Measurements from ENCODE around the gene MAN1C1.
"Not testable (repeated sequence)": the region's sequence is repeated elsewhere in the genome, so short reads cannot be mapped to it uniquely, and the experiment has no call there.

MAN1C1 gene

GRCh38 chr1:25732821-25733220 lies 116.2 kb downstream of the MAN1C1 start:
- TF ChIP-seq CTCF (IDR thresholded peaks at IDR 0.05; ENCODE audit: borderline replicate concordance, insufficient read depth, low read depth, low read length), result no peak
- no peak overlapping the region for H3K4me3 ChIP-seq (ENCODE audit: low read depth, low read length)

- TF ChIP-seq CTCF (IDR thresholded peaks at IDR 0.05; ENCODE audit: borderline replicate concordance, insufficient read depth, low read depth, low read length), result no peak
- no peak overlapping the region for H3K4me3 ChIP-seq (ENCODE audit: low read depth, low read length)
Measured at GRCh38 chr1:25733271-25733670, 116.7 kb downstream of the MAN1C1 start.

- not testable (repeated sequence) for H3K4me3 ChIP-seq (ENCODE audit: low read depth, low read length)
Measured at GRCh38 chr1:25734991-25735390, 118.4 kb downstream of the MAN1C1 start.

GRCh38 chr1:25735956-25736529 lies 119.5 kb downstream of the MAN1C1 start:
- H3K4me3 ChIP-seq (ENCODE audit: low read depth, low read length), result no peak overlapping the region
- no peak for TF ChIP-seq CTCF (IDR thresholded peaks at IDR 0.05; ENCODE audit: borderline replicate concordance, insufficient read depth, low read depth, low read length)

- TF ChIP-seq CTCF (IDR thresholded peaks at IDR 0.05; ENCODE audit: borderline replicate concordance, insufficient read depth, low read depth, low read length), result no peak
- no peak overlapping the region for H3K4me3 ChIP-seq (ENCODE audit: low read depth, low read length)
Measured at GRCh38 chr1:25737130-25737529, 120.5 kb downstream of the MAN1C1 start.

- no peak overlapping the region for H3K4me3 ChIP-seq (ENCODE audit: low read depth, low read length)
- TF ChIP-seq CTCF (IDR thresholded peaks at IDR 0.05; ENCODE audit: borderline replicate concordance, insufficient read depth, low read depth, low read length), result no peak
Measured at GRCh38 chr1:25738499-25738898, 121.9 kb downstream of the MAN1C1 start.

- H3K4me3 ChIP-seq (ENCODE audit: low read depth, low read length), result no peak overlapping the region
- no peak for TF ChIP-seq CTCF (IDR thresholded peaks at IDR 0.05; ENCODE audit: borderline replicate concordance, insufficient read depth, low read depth, low read length)
Measured at GRCh38 chr1:25739341-25739740, 122.8 kb downstream of the MAN1C1 start.

- no peak overlapping the region for H3K4me3 ChIP-seq (ENCODE audit: low read depth, low read length)
- TF ChIP-seq CTCF (IDR thresholded peaks at IDR 0.05; ENCODE audit: borderline replicate concordance, insufficient read depth, low read depth, low read length), result no peak
Measured at GRCh38 chr1:25740071-25740470, 123.5 kb downstream of the MAN1C1 start.

Data from GM12875 (cell line).